H1 (cell line): ENCODE measurements around the gene ARHGEF5. TPM values are rescaled to one million over a fixed set of nuclear protein-coding genes. Genes with fewer than 3 reads are reported as not detected.

Experiments used
- ATF3 ChIP-seq: IDR thresholded peaks from 2 replicates; pipeline ENCODE4 v1.6.1; 2011; ENCODE audit warnings: low read depth, mild to moderate bottlenecking, low read length; ENCODE audit not compliant: insufficient read depth
- BCL11A ChIP-seq, 2 experiments: IDR thresholded peaks; one replicate each; pipeline ENCODE4 v1.6.1; 2011; ENCODE audit warnings: low read depth in 2 of 2, low read length in 2 of 2, mild to moderate bottlenecking in 2 of 2
- MAFK ChIP-seq: IDR thresholded peaks from 2 replicates; pipeline ENCODE4 v1.6.1; 2012; ENCODE audit warnings: low read depth, mild to moderate bottlenecking, improper control_type of control experiment, low read length
- POLR2A ChIP-seq, 2 experiments: IDR thresholded peaks; 1 replicate in 1 of 2; 2 replicates in 1 of 2; pipeline ENCODE4 v1.6.1; 2011; ENCODE audit warnings: low read depth in 2 of 2, low read length in 2 of 2, mild to moderate bottlenecking in 2 of 2; ENCODE audit errors: control extremely low read depth in 1 of 2
- POLR2AphosphoS5 ChIP-seq: IDR thresholded peaks from 2 replicates; pipeline ENCODE4 v1.6.1; 2011; ENCODE audit warnings: low read depth, low read length
- USF2 ChIP-seq: IDR thresholded peaks from 2 replicates; pipeline ENCODE4 v1.6.1; 2011; ENCODE audit warnings: low read length, improper control_type of control experiment
- polyA plus RNA-seq, 7 experiments: library from polyadenylated mRNA; depleted of rRNA in 3 of 7; stranded (reverse) in 5 of 7; unstranded in 2 of 7; fragments of >200 nt in 5 of 7; fragments of 200-250 nt in 2 of 7; gene quantifications; 1 replicate in 5 of 7; 2 replicates in 1 of 7; 4 replicates in 1 of 7; pipeline versions ENCODE4 v1.2.1 to v1.2.3, GENCODE V29; 2011 to 2013; ENCODE audit warnings: missing spikeins in 2 of 7, mixed read lengths in 2 of 7
- total RNA-seq: library from RNA; stranded (reverse); fragmentation: NEBNext Ultra II Directional; extraction: Animal tissue kit (Norgen Biotek cat#: 25700); gene quantifications from 2 replicates; pipeline ENCODE4 v1.2.1, GENCODE V29; 2021

Gene ARHGEF5
- total and polyA plus RNA-seq, 2 of the 8 experiments (the other 6 are each of a cell fraction or from before 2014, with no cell fraction given) = 12.8 to 34.6 TPM

- TF ChIP-seq USF2 (no peak), MAFK (no peak), POLR2A (IDR thresholded peaks at IDR 0.05; ENCODE audit: control extremely low read depth in 1 of 2, low read depth in 2 of 2, low read length in 2 of 2) (no peak), BCL11A (IDR thresholded peaks at IDR 0.05; ENCODE audit: low read depth in 2 of 2, low read length in 2 of 2) (no peak), ATF3 (no peak), POLR2AphosphoS5 (no peak)
These were observed 48.5 kb downstream of the ARHGEF5 start, which contains the start of gene NOBOX (continued) for GRCh38 chr7:144403649-144404061.
